GM12865 (cell line): Measurements from ENCODE around the gene RYR1.
"Not testable (repeated sequence)": the region's sequence is repeated elsewhere in the genome, so short reads cannot be mapped to it uniquely, and the experiment has no call there.

ENCODE experiments used
- DNase-seq: peaks from one replicate; pipeline ENCODE4 v3.0.0; 2010; ENCODE audit warnings: low read depth
- H3K4me3 ChIP-seq: 2 replicates; pipeline ENCODE4 v1.5.1; 2011; ENCODE audit warnings: mild to moderate bottlenecking, low read depth, low read length, control low read depth
- TF ChIP-seq, protein P1 (sequence below): IDR thresholded peaks from 2 replicates; pipeline ENCODE4 v1.5.1; 2011; ENCODE audit warnings: low read length, control low read depth, low read depth, inconsistent platforms; ENCODE audit not compliant: insufficient read depth; ENCODE audit errors: missing control alignments

RYR1 gene

GRCh38 chr19:38583985-38584305 lies 150.5 kb downstream of the RYR1 start:
- no peak for DNase-seq
- no peak overlapping the region for H3K4me3 ChIP-seq
- TF ChIP-seq, protein P1, sequence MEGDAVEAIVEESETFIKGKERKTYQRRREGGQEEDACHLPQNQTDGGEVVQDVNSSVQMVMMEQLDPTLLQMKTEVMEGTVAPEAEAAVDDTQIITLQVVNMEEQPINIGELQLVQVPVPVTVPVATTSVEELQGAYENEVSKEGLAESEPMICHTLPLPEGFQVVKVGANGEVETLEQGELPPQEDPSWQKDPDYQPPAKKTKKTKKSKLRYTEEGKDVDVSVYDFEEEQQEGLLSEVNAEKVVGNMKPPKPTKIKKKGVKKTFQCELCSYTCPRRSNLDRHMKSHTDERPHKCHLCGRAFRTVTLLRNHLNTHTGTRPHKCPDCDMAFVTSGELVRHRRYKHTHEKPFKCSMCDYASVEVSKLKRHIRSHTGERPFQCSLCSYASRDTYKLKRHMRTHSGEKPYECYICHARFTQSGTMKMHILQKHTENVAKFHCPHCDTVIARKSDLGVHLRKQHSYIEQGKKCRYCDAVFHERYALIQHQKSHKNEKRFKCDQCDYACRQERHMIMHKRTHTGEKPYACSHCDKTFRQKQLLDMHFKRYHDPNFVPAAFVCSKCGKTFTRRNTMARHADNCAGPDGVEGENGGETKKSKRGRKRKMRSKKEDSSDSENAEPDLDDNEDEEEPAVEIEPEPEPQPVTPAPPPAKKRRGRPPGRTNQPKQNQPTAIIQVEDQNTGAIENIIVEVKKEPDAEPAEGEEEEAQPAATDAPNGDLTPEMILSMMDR, result no peak

- DNase-seq, result no peak
- H3K4me3 ChIP-seq, result no peak overlapping the region
- TF ChIP-seq, protein P1, result no peak
These were observed 154.1 kb downstream of the RYR1 start for GRCh38 chr19:38587562-38587961.

GRCh38 chr19:38588041-38588440 lies 154.6 kb downstream of the RYR1 start:
- H3K4me3 ChIP-seq, result no peak overlapping the region
- DNase-seq, result no peak

DNA sequence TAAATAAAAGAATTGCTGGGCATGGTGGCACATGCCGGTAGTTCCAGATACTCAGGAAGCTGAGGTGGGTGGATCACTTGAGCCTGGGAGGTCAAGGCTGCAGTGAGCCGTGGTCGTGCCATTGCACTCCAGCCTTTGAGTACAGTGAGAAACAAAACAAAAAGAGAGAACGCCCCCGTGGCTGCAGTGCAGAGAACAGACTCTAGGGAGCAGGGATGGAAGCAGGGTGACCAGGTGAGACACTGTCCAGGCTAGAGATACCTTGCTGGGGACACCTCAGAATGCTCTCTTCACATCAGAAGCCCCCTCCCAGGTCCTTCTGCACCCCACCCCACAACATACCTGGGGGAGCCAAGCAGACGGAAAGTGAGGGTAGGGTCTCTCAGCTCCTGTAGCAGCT lies 159.4 kb downstream of the RYR1 start:
- TF ChIP-seq, protein P1, result no peak
- no peak overlapping the region for H3K4me3 ChIP-seq
- no peak for DNase-seq

More at GRCh38 chr19:38588041-38588440, 154.6 kb downstream of the RYR1 start:
- TF ChIP-seq, protein P1, result no peak

GRCh38 chr19:38596057-38596981 lies 162.8 kb downstream of the RYR1 start:
- DNase-seq, result no peak
- no peak overlapping the region for H3K4me3 ChIP-seq
- TF ChIP-seq, protein P1, result no peak

GRCh38 chr19:38597075-38597474 lies 163.6 kb downstream of the RYR1 start:
- no peak for DNase-seq
- no peak overlapping the region for H3K4me3 ChIP-seq
- TF ChIP-seq, protein P1, result no peak

- DNase-seq, result no peak
- TF ChIP-seq, protein P1, result no peak
- H3K4me3 ChIP-seq, result no peak overlapping the region
These were observed 166.2 kb downstream of the RYR1 start for GRCh38 chr19:38599722-38600121.

DNA sequence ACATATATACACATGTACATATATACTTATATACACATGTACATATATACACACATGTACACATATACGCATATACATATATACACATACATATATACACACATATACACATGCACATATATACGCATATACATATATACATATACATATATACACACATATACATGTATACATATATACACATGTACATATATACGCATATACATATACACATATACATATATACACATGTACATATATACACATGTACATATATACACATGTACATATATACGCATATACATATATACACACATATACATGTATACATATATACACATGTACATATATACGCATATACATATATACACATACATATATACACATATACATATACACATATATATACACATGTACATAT lies 169.4 kb downstream of the RYR1 start:
- DNase-seq, H3K4me3 ChIP-seq: not testable (repeated sequence)
